OCI-M2 (cell line): ENCODE measurements around the gene DNAJC22.
"Not testable (repeated sequence)": the region's sequence is repeated elsewhere in the genome, so short reads cannot be mapped to it uniquely, and the experiment has no call there.

ENCODE experiments used
- DNase-seq: peaks from one replicate; lab custom pipeline; 2025; ENCODE audit not compliant: unreplicated experiment; lab: John Stamatoyannopoulos, UW

DNAJC22 gene

DNA sequence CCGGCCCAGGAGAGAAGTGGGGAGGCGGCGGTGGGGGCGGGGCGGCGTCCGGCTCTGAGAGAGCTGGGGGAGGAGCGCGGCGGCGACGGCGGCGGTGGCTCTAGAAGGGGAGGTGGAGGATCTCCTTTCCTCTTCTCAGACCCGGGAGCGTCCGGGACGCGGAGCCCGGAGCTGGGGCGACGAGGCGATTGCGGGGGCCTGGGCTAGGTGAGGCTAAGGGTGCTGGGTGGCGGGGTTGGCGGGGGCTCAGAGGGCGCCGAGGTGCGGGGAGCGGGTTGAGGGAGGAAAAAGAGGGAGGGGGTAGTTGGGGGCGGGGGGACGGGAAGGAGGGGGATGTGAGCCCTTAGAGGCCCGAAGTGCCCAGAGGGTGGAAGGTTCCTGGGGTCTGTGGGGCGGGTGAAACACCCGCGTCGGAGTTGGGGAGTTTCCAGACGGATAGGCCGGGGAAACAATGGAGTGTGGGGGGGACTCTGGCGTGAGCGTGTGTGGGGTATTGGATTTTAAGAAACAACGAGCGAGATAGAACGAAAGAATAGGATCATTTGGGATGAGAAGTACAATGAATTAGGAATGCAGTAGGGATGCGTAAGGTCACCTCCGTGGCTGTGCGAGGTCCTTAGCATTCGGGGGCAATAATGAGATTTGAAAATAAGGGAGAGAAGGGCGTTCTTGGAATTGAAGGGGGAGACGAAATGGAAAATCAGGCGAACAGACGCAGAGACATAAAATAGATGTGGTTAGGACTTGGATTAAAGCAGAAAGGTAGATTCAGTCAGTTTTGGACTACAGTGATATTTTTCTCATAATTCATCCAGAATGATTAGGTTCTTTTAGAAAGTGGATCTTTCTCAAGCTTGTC lies 20.9 kb downstream of the DNAJC22 start, which contains the start of gene SPATS2:
SPATS2 (plus strand) TSS at position 82 of the 859 bp plus-strand sequence. CDS start 93,551 bp downstream, outside the sequence.
- no peak for DNase-seq

DNA sequence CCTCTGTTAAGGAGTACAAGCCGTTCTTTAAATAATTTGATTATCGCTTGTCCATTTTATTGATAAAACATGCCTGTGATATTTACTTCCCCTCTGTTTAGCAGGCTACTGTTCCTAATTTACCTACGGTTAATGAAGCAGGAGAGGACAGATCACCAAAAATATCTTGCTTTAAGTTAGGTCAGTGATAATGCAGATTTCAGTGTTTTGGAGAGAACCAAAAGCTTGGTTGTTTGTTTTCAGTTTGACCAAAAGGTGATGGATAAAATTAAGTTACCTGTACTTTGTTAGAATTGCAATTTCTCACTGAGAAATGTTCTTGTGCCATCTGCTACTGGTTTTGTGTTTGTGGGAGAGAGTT lies 21.5 kb downstream of the DNAJC22 start:
- no peak for DNase-seq

DNA sequence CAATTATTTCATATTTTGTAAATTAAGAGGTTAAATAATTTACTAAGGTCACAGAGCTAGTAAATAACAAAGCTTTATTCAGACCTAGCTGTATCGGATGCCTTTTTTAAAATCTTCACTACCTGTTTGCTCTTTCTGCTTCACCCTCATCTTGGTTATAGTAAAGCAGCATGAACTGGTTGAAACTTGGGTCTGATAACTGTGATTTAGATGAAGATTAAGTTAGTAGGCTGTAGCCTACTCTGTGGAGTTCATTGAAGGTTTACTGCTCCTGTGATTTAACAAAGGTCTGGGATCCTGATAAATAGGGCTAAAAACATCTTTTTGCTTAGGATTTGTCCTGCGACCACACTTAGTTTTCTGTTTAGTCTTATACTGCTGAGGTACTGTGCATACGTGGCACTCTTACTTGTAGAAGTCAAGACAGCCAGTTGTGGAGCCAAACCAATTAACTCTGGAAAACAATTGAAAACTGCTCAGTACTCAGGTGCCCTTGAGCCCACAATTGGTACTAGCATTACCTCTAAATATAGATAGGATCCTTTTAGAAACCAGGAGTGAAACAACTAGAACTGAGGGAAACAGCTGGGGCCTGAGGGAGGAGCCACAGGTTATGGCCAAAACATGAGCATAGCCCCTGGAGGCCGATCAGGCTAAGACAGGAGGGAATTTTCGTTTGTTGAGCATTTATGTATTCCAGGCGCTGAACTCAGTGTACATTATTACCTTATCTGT lies 22.9 kb downstream of the DNAJC22 start:
- DNase-seq, result no peak

DNA sequence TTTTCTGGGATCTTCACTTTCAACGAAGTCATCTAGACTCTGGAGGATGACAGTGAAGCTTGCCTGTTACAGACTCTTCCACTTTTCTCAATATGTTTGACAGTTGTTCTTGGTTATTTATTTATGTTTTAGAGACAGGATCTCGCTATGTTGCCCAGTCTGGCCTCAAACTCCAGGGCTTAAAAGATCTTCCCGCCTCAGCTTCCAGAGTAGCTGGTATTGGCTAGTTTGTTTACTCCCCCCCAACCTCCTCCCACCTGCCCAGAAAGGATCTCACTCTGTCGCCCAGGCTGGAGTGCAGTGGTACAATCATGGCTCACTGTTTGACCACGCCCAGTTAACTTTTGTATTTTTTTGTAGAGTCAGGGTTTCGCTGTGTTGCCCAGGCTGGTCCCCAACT lies 23.9 kb downstream of the DNAJC22 start:
- no peak for DNase-seq

DNA sequence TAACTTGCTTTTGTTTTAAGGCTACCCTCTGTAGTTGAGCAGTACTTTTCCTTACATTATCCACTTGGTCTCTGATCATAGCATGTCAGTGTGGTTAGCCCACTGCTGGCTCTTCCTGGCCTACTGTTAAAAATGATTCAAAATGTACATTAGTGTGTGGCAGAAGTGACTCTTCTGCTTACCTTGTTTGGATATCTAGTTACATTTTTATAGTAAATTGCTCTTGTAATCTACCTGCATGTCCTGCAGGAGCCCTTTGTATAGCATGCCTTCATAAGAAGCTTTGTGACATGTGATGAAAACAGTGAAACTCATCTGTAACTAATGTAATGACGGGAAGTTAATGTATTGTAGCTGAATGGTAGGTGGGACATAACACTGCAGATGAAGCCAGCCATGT lies 28.7 kb downstream of the DNAJC22 start:
- DNase-seq, result no peak

DNA sequence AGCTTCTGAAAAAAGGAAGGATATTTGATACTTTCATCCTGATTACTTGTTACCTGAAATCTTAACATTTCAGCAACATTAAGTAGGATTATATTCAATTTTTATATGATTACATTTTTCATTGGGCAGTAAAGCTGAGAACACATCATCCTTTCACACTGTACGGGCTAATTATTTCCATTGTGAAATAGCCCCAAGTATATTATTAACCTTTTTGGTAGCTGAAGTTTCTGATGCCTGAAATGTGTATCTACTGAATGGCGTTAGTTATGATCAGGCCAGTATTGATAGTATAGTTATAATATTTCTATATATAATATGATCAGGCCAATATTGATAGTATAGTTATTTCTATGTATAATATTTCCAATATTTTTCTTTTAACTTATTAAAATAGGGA lies 30.7 kb downstream of the DNAJC22 start:
- no peak for DNase-seq

DNA sequence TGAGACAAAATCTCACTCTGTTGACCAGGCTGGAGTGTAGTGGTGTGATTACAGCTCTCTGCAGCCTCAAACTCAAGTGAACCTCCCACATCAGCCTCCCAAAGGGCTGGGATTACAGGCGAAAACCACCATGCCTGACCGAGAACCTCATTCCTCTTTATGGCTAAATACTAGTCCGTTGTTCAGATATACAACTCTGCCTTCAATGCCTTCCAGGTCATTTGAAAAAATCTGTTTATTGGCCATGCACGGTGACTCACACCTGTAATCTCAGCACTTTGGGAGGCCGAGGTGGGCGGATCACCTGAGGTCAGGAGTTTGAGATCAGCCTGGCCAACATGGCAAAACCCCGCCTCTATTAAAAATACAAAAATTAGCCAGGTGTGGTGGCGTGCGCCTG lies 33.5 kb downstream of the DNAJC22 start:
- DNase-seq, result not testable (repeated sequence)

DNA sequence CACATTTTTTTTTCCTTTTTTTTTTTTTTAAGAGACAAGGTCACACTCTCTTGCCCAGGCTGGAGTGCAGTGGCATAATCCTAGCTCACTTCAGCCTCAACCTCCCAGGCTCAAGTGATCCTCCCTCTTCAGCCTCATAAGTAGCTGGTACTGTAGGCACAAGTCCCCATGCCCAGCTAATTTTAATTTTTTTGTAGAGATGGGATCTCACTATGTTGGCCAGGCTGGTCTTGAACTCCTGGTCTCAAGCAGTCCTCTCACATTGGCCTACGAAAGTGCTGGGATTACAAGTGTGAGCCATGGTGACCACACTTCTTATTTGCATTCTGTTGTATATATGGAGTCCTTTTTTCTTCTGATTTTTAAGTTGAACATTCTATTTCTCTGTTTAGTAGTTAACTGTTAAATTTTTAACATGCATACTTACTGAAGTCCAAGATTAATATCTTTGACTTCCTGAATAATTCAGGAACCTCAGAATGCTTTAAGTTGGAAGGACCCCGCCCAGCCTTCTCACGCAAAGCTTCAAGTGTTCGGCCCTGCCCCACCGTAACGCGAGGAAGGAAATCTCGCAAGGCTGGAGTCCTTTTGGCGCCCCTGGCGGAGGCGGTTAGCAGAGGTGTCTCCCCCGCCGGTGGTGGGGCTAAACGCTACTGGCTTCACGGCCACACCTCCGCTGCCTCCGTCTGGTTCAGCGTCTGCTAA lies 42.1 kb downstream of the DNAJC22 start:
- no peak for DNase-seq

DNA sequence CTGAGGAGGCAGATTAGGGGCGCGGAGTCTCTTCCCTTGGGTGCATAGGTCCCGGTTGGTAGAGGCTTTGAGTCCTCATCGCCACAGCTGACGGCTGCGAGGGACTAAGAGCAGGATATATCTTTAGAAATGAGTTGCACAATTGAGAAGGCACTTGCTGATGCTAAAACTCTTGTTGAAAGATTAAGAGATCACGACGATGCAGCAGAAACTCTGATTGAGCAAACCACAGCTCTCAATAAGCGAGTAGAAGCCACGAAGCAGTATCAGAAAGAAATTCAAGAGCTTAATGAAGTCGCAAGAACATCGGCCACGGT lies 42.7 kb downstream of the DNAJC22 start:
- DNase-seq, result no peak

DNA sequence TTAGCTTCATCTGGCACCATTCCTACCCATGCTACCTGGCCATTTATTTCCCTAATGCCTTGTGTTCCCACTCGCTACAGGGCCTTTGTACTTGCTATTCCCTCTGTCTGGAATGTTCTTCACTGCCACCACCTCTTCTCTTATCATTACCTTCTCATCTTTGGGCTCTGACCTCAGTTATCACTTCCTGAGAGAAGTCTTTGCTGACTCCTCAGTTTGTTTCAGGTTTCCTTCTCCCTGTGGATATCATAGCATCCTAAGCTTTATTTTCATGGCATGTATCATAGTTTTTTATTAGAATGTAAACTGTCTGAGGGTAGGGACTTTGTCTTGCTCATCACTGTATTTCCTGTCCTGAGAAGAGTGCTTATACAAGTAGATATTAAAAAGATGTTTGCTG lies 50.3 kb downstream of the DNAJC22 start:
- no peak for DNase-seq

DNA sequence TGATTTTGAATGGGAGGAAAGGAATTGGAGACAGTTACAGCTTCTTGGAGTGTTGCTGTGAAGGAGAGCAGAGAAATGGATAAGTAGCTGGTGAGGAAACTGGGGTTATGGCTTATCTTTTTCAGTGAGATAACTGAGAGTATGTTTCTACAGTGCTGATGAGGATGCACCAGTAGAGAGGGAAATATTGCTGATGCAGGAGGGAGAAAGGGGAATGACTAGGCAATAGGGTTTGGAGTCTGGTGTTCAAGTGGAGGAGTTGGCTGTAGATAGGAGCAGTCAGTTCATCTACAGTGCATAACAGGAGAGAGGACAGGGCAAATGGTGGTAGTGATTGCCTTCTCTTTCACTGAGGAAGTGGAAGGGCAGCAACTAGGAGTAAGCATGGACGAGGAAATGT lies 53.6 kb downstream of the DNAJC22 start:
- DNase-seq, result no peak
